Measurements from ENCODE around the gene HTR3B. TPM values are rescaled to one million over a fixed set of nuclear protein-coding genes. Genes with fewer than 3 reads are reported as not detected.

HTR3B gene, protein sequence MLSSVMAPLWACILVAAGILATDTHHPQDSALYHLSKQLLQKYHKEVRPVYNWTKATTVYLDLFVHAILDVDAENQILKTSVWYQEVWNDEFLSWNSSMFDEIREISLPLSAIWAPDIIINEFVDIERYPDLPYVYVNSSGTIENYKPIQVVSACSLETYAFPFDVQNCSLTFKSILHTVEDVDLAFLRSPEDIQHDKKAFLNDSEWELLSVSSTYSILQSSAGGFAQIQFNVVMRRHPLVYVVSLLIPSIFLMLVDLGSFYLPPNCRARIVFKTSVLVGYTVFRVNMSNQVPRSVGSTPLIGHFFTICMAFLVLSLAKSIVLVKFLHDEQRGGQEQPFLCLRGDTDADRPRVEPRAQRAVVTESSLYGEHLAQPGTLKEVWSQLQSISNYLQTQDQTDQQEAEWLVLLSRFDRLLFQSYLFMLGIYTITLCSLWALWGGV
- total RNA-seq = not detected in 2 replicates

DNA sequence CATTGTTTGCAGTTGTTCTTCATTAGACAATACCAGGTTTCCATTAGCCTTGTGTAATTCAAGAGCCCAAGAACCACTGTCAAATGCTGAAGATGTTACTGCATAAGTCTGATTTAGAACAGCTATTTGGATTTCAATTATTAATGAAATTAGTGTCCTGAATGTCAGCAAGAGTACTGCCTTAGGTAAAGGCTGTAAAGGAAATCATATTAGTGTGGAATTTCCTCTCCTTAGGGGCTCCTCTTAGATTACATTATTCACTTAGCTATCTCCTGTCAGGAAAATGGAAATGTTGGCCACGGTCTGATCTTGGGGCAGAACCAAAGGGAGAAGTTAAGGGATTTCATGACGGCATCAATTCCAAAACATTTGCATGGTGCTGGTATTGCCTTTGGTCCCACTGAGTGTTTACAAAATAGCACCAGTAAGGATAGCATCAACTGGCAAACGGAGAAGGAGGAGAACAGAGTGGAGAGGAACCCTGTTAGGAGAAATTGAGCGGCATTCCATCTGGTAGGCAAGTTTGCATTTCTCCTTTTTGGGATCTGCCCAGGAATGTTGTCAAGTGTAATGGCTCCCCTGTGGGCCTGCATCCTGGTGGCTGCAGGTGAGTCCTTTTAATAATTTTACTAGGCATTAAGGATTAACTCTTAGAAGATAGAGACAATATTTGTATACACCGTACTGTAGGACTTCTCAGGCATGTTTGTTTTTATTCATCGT, at the start of gene HTR3B:
Gene HTR3B, plus strand, starts transcription at position 418 of the 723 bp plus-strand sequence. Its CDS starts 138 bp downstream, at position 556.

DNA sequence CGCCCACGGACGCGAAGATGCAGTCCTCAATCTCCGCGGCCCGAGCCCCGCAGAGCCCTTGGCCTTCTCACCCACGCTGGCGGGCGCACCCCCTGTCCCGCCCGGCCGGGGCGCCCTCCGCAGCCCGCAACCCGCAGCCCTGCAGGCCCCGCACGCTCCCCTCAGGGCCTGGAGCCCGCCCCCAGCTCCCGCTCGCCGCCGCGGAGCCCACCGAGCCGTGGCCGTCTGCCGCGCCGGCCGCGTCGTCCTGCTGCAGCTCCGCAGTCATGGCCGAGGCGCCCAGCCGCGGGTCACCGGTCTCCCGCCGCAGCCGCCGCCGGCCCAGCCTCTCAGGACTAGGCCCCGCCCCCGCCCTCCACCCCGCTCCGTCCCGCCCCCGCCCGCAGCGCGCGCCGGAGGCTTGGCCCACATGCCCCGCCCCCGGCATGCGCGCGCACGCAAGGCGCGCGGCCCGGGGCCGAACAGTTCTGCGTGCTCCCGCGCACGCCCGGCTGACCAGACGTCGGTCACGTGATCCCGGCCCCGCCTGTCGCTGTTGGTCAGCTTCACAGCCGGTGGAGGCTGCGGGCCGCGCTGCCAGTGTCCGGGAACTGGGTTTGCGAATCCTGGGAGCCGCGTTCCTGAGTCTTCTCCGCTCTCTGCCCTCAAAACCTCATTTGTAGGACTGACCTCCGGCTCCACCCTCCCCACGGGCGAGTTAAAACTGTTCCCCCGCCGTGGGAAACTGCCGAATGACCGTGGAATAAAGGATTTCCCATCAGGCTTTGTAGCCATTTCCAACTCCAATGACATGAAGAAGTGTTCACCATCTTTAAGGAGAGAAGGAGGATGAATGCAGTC, 29.1 kb upstream of the HTR3B start, which contains the start of gene USP28:
Gene USP28, minus strand, starts transcription at position 339 of the 840 bp plus-strand sequence. Its CDS starts 71 bp downstream, at position 268.

DNA sequence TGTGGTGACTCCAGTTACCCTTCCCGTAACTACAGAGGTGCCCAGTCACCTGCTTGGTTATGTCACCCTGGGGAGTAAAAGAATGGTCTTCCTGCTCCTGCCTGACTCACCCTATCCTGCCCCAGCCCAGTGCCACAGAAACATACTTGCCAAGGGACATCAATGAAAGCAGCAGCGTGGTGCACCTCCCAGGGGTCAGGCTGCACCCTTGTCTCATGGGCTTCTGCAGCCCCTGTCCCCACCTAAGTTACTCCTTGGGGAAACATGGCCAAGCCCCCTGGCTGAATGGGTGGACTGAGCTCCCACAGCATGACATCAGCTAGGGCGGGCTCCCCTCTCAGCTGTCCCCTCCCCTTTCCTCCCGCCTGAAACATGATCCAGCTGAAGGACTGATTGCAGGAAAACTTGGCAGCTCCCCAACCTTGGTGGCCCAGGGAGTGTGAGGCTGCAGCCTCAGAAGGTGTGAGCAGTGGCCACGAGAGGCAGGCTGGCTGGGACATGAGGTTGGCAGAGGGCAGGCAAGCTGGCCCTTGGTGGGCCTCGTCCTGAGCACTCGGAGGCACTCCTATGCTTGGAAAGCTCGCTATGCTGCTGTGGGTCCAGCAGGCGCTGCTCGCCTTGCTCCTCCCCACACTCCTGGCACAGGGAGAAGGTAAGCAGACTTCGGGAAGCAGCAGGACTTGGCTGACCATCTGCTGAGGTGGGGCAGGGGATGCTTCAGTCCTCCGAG, 70.3 kb downstream of the HTR3B start, which contains the start of gene HTR3A:
Gene HTR3A, plus strand, starts transcription at position 368 of the 730 bp plus-strand sequence. Its CDS starts 218 bp downstream, at position 586.

Small RNA genes lying within 50 kb of the gene (small RNA-seq; reads per million reads assigned to genes)
- not detected for gene RNU6-1107P

Other genes with a start within 250 kb of the HTR3B start
- 0.22 TPM in 1 of 2 replicates, not detected in the other for gene TMPRSS5, start 198.5 kb upstream of the HTR3B start, total RNA-seq
- 38.0 and 43.2 TPM in 2 replicates for gene ZW10, start 131.1 kb upstream of the HTR3B start, total RNA-seq
- not detected in 2 replicates for gene CLDN25, start 125.0 kb upstream of the HTR3B start, total RNA-seq
- 45.7 and 61.3 TPM in 2 replicates for gene USP28, start 29.2 kb upstream of the HTR3B start, total RNA-seq
- gene HTR3A, start 70.3 kb downstream of the HTR3B start, total RNA-seq = not detected in 2 replicates
- gene ZBTB16, start 154.9 kb downstream of the HTR3B start, total RNA-seq = 12.2 and 15.7 TPM in 2 replicates